ENCODE data around the gene SAMD4B.

The SAMD4B gene

GRCh38 chr19:39299404-39299803, 42.8 kb upstream of the SAMD4B start:
- DNase-seq (ENCODE audit: low spot score): no peak
- TF ChIP-seq, protein P1, sequence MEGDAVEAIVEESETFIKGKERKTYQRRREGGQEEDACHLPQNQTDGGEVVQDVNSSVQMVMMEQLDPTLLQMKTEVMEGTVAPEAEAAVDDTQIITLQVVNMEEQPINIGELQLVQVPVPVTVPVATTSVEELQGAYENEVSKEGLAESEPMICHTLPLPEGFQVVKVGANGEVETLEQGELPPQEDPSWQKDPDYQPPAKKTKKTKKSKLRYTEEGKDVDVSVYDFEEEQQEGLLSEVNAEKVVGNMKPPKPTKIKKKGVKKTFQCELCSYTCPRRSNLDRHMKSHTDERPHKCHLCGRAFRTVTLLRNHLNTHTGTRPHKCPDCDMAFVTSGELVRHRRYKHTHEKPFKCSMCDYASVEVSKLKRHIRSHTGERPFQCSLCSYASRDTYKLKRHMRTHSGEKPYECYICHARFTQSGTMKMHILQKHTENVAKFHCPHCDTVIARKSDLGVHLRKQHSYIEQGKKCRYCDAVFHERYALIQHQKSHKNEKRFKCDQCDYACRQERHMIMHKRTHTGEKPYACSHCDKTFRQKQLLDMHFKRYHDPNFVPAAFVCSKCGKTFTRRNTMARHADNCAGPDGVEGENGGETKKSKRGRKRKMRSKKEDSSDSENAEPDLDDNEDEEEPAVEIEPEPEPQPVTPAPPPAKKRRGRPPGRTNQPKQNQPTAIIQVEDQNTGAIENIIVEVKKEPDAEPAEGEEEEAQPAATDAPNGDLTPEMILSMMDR (IDR thresholded peaks at IDR 0.05; ENCODE audit: extremely low read depth, insufficient read depth, missing control alignments): no peak
- in situ Hi-C loops (cut with MboI; ENCODE audit: low pct_unique_long_range_greater_than_20kb, low sequenced_read_pairs, unreplicated experiment): no loop called here

DNA sequence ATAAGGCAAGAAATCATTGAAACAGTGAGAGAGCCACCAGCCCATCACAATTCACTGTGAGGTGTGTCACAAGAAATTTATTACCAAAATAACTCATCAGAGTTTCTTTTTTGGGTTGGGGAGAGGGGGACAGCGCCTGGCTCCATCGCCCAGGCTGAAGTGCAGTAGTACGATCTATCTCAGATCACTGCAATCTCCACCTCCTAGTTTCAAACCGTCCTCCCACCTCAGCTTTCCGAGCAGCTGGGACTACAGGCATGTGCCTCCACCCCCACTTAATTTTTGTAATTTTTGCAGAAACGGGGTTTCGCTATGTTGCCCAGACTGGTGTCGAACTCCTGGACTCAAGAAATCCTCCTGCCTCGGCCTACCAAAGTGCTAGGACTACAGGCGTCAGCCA, 42.4 kb upstream of the SAMD4B start:
- in situ Hi-C loops (cut with MboI; ENCODE audit: low pct_unique_long_range_greater_than_20kb, low sequenced_read_pairs, unreplicated experiment): no loop called here
- TF ChIP-seq, protein P1 (IDR thresholded peaks at IDR 0.05; ENCODE audit: extremely low read depth, insufficient read depth, missing control alignments): no peak
- DNase-seq (ENCODE audit: low spot score): no peak

DNA sequence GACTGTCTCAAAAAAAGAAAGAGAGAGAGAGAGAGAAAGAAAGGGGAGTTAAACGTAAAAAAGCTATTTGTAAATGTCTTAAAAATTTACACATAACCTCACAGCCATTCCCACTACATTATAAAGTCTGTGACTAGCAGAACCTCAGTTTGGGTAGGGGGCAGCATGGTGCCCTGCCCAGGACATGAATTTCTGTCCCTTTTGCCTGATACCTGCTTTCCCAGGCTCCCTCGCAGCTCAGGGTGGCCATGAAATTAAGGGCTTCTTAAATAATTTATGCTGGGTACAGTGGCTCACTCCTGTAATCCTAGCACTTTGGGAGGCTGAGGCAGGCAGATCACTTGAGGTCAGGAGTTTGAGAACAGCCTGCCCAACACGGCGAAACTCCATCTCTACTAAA, 41.2 kb upstream of the SAMD4B start:
- TF ChIP-seq, protein P1 (IDR thresholded peaks at IDR 0.05; ENCODE audit: extremely low read depth, insufficient read depth, missing control alignments): no peak
- no peak for DNase-seq (ENCODE audit: low spot score)
- in situ Hi-C loops (cut with MboI; ENCODE audit: low pct_unique_long_range_greater_than_20kb, low sequenced_read_pairs, unreplicated experiment): no loop called here

GRCh38 chr19:39301562-39301961, 40.7 kb upstream of the SAMD4B start:
- in situ Hi-C loops (cut with MboI; ENCODE audit: low pct_unique_long_range_greater_than_20kb, low sequenced_read_pairs, unreplicated experiment): no loop called here
- TF ChIP-seq, protein P1 (IDR thresholded peaks at IDR 0.05; ENCODE audit: extremely low read depth, insufficient read depth, missing control alignments): no peak
- no peak for DNase-seq (ENCODE audit: low spot score)

- in situ Hi-C loops (cut with MboI; ENCODE audit: low pct_unique_long_range_greater_than_20kb, low sequenced_read_pairs, unreplicated experiment): no loop called here
- TF ChIP-seq, protein P1 (IDR thresholded peaks at IDR 0.05; ENCODE audit: extremely low read depth, insufficient read depth, missing control alignments): no peak
- no peak for DNase-seq (ENCODE audit: low spot score)
Measured at GRCh38 chr19:39303373-39304184, 38.6 kb upstream of the SAMD4B start.

DNA sequence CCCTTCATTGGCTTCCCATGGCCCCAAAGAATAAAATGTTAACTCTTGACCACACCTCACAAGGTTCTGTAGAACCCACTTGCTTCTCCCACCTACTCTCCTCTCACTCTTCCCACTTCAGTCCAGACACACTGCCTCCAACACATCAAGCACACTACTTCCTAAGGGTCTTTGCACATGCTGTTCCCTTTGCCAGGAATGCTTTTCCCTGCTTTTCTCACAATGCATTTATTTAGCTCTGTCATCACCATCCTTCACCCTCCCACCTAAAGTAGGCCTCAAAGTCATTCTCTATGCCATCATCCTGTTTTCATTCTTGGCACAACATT, 38.1 kb upstream of the SAMD4B start:
- TF ChIP-seq, protein P1 (IDR thresholded peaks at IDR 0.05; ENCODE audit: extremely low read depth, insufficient read depth, missing control alignments): no peak
- in situ Hi-C loops (cut with MboI; ENCODE audit: low pct_unique_long_range_greater_than_20kb, low sequenced_read_pairs, unreplicated experiment): no loop called here
- DNase-seq (ENCODE audit: low spot score): no peak

Measured in GM13977 (cell line).